Thyroid gland (tissue), 4 donors: ENCODE data around the gene ATG5. TPM values are rescaled to one million over a fixed set of nuclear protein-coding genes. Genes with fewer than 3 reads are reported as not detected.

Experiments used
- DNase-seq, 2 donors: peaks; one replicate each; pipeline ENCODE4 v3.0.0-alpha.2; 2019
- H3K27ac ChIP-seq, 3 donors: fragments of 200-600 bp; sonication (generic); 1 replicate in 2 of 3; 2 replicates in 1 of 3; pipeline ENCODE4 v1.5.1; 2016 to 2019; ENCODE audit warnings: mild to moderate bottlenecking in 1 of 3, moderate library complexity in 1 of 3
- H3K27me3 ChIP-seq: fragments of 200-600 bp; sonication (generic); one replicate; pipeline ENCODE4 v1.5.1; 2019
- H3K36me3 ChIP-seq, 2 donors: fragments of 200-600 bp; sonication (generic); one replicate each; pipeline ENCODE4 v1.5.1; 2016 to 2019
- H3K4me1 ChIP-seq, 2 donors: fragments of 200-600 bp; sonication (generic); one replicate each; pipeline ENCODE4 v1.5.1; 2017 to 2019
- H3K4me3 ChIP-seq, 3 donors: fragments of 200-600 bp; sonication (generic); replicated peaks in 1 of 3; 1 replicate in 2 of 3; 2 replicates in 1 of 3; pipeline ENCODE4 v1.5.1; 2016; ENCODE audit warnings: mild to moderate bottlenecking in 1 of 3
- H3K9me3 ChIP-seq: fragments of 200-600 bp; sonication (generic); one replicate; pipeline ENCODE4 v1.5.1; 2017
- CTCF ChIP-seq, 6 experiments: fragments of 200-600 bp in 3 of 6; fragments of 450-650 bp in 3 of 6; sonication (generic) in 3 of 6; IDR thresholded peaks; one replicate each; pipeline ENCODE4 v1.5.1; 2016 to 2019; ENCODE audit warnings: antibody characterized with exemption in 6 of 6, mild to moderate bottlenecking in 2 of 6, inconsistent platforms in 1 of 6, moderate library complexity in 1 of 6
- POLR2A ChIP-seq, 2 donors: fragments of 450-650 bp; IDR thresholded peaks; one replicate each; pipeline ENCODE4 v1.6.1; 2017; ENCODE audit warnings: antibody characterized with exemption in 2 of 2, mild to moderate bottlenecking in 2 of 2, moderate library complexity in 1 of 2
- WGBS, 2 donors: methylation state at CpG; one replicate each; pipeline ENCODE4 v1.1.5; 2017; 5-methylcytosine and 5-hydroxymethylcytosine counted together
- intact Hi-C: fragments of 100-400 bp; cut with DNase I; formaldehyde crosslinking; loops from one replicate; pipeline ENCODE4 v1.15.1; 2023
- total RNA-seq, 4 donors: library from RNA; depleted of rRNA; stranded (reverse); fragments of >200 nt; gene quantifications; one replicate each; pipeline ENCODE4 v1.2.3, GENCODE V29; 2016

The ATG5 gene
- total RNA-seq, 4 donors from 2014 or later = 44.4 to 58.7 (median 48.7) TPM

GRCh38 chr6:106369739-106370138 lies 44.2 kb upstream of the ATG5 start:
- Histone ChIP-seq H3K27me3 (no peaks in the 10 kb centered on the region), H3K4me3 (no peak overlapping the region), H3K27ac (no peak overlapping the region), H3K9me3 (no peaks in the 10 kb centered on the region), H3K4me1 (peaks cover 0 to 4% of the 10 kb centered on the region in 2 donors), H3K36me3 (no peaks in the 10 kb centered on the region)
- intact Hi-C loops = no loop called here
- WGBS, 2 donors = 78 to 83% methylated on average over 2 of the region's 2 CpGs
- no peak for TF ChIP-seq CTCF (IDR thresholded peaks at IDR 0.05)
- TF ChIP-seq POLR2A (IDR thresholded peaks at IDR 0.05) = no peak
- DNase-seq = no peak

GRCh38 chr6:106363401-106364138 lies 38.0 kb upstream of the ATG5 start:
- peaks cover 0 to 8% of the 10 kb centered on the region in 2 donors for H3K4me1 ChIP-seq
- H3K9me3 ChIP-seq = no peaks in the 10 kb centered on the region
- no peak overlapping the region for H3K4me3 ChIP-seq
- no peak overlapping the region for H3K27ac ChIP-seq
- H3K27me3 ChIP-seq = no peaks in the 10 kb centered on the region
- intact Hi-C loops = no loop called here
- DNase-seq = no peak
- no peaks in the 10 kb centered on the region for H3K36me3 ChIP-seq
- no peak for TF ChIP-seq POLR2A (IDR thresholded peaks at IDR 0.05)
- TF ChIP-seq CTCF (IDR thresholded peaks at IDR 0.05) = no peak
- 93% methylated on average over 3 of the region's 3 CpGs for WGBS, 2 donors

- H3K27ac ChIP-seq = no peak overlapping the region
- peaks cover 0 to 8% of the 10 kb centered on the region in 2 donors for H3K4me1 ChIP-seq
- 2 to 7% methylated on average over 6 to 26 of the region's 31 CpGs for WGBS, 2 donors
- TF ChIP-seq CTCF (IDR thresholded peaks at IDR 0.05) (no peak), POLR2A (IDR thresholded peaks at IDR 0.05) (no peak)
- H3K27me3 ChIP-seq = no peaks in the 10 kb centered on the region
- intact Hi-C loops = no loop called here
- H3K9me3 ChIP-seq = no peaks in the 10 kb centered on the region
- H3K4me3 ChIP-seq = peak overlapping the region; percentile 15 to 52 (median 27)
- peak; percentile 16 to 32 for DNase-seq
- no peaks in the 10 kb centered on the region for H3K36me3 ChIP-seq
Measured at GRCh38 chr6:106360989-106361430, 35.5 kb upstream of the ATG5 start.

GRCh38 chr6:106360410-106360988 lies 34.9 kb upstream of the ATG5 start, which contains the start of gene CRYBG1:
CRYBG1 (plus strand) TSS chr6:106360717; CDS start chr6:106360909, 192 bp downstream.
- intact Hi-C loops = no loop called here
- peak within 1 kb of the TSS; percentile 15 to 52 (median 27) for H3K4me3 ChIP-seq
- H3K27ac ChIP-seq = no peak within 1 kb of the TSS
- DNase-seq = peak; percentile 70 to 72
- H3K27me3 ChIP-seq = no peaks in the 10 kb centered on the region
- H3K4me1 ChIP-seq = peaks cover 0 to 8% of the 10 kb centered on the region in 2 donors
- WGBS, 2 donors = 3 to 17% methylated on average over 2 to 7 of the region's 66 CpGs
- no peaks in the 10 kb centered on the region for H3K36me3 ChIP-seq
- H3K9me3 ChIP-seq = no peaks in the 10 kb centered on the region
- TF ChIP-seq CTCF (IDR thresholded peaks at IDR 0.05) (peak; percentile 56 to 98 (median 92)), POLR2A (IDR thresholded peaks at IDR 0.05) (no peak)

- 32 to 33% methylated on average over 12 of the region's 12 CpGs for WGBS, 2 donors
- peak overlapping the region in 1 of 3 donors; percentile 52 for H3K4me3 ChIP-seq
- TF ChIP-seq POLR2A (IDR thresholded peaks at IDR 0.05) = no peak
- no peak for TF ChIP-seq CTCF (IDR thresholded peaks at IDR 0.05)
- H3K4me1 ChIP-seq = peaks cover 0 to 8% of the 10 kb centered on the region in 2 donors
- no peaks in the 10 kb centered on the region for H3K27me3 ChIP-seq
- no peaks in the 10 kb centered on the region for H3K9me3 ChIP-seq
- no peak overlapping the region for H3K27ac ChIP-seq
- intact Hi-C loops = no loop called here
- no peaks in the 10 kb centered on the region for H3K36me3 ChIP-seq
- DNase-seq = no peak
Measured at GRCh38 chr6:106359959-106360409, 34.4 kb upstream of the ATG5 start.
